Right lobe of liver (tissue), 4 donors: ENCODE results near the gene TMEM225B.

ENCODE experiments used
- CTCF ChIP-seq, 4 donors: fragments of 200-600 bp in 3 of 4; fragments of 450-650 bp in 1 of 4; IDR thresholded peaks; one replicate each; pipeline versions ENCODE4 v1.5.1 to v1.8.0; 2016 to 2022; ENCODE audit warnings: antibody characterized with exemption in 4 of 4, mild to moderate bottlenecking in 2 of 4
- POLR2A ChIP-seq: fragments of 450-650 bp; IDR thresholded peaks from one replicate; pipeline ENCODE4 v1.6.1; 2017; ENCODE audit warnings: antibody characterized with exemption, mild to moderate bottlenecking
- donor health status: DM: no; HTN: no; CAD: no.
- donor health status: DM: no; HTN: no; CAD: no.
- donor health status: DM: no; HTN: yes; CAD: no.

DNA sequence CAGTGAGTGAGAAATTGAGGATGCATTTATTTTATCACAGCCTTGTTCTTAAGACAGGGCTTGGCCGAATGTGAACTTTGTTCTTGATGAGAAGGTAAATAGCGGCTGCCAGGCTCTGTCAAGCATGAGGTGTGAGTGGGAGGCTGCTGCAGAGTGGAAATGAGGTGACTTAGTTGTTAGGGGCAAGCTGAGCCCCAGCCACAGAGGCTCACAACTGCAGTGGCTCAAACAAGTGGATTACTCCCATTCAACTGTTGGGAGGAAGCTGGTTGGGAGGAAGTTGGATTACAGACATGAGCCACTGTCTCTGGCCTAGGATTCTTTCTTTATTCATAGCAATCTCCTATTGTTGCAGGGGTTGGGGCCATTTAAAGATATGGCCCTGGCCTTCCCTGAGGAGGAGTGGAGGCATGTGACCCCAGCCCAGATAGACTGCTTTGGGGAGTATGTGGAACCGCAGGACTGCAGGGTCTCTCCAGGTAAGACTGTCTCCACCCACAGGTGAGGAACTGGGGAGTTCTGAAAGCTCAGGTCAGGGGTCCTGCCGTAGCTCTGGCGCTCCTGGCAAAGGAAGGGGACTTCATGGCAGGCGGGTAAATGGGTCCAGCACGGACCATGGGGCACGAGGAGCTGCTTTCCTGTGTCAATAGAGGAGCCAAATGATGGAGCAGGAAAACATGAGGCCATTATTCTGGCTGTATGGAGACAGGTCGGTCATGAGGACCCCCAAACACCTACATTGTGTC is 25.8 kb downstream of the TMEM225B start:
- TF ChIP-seq CTCF (IDR thresholded peaks at IDR 0.05) (no peak), POLR2A (no peak)
